ENCODE measurements around the gene FAM236D.
"Not testable (repeated sequence)": the region's sequence is repeated elsewhere in the genome, so short reads cannot be mapped to it uniquely, and the experiment has no call there.

FAM236D gene

GRCh38 chrX:72808110-72808509 lies at the start of gene FAM236D:
TSS of gene FAM236D (minus strand) at chrX:72808210. CDS start at chrX:72808110, 100 bp downstream.
- DNase-seq: not testable (repeated sequence)

- DNase-seq: not testable (repeated sequence)
Measured at GRCh38 chrX:72837532-72837931, 29.5 kb upstream of the FAM236D start.

GRCh38 chrX:72830701-72831100 lies 22.7 kb upstream of the FAM236D start:
- not testable (repeated sequence) for DNase-seq

GRCh38 chrX:72790390-72790789 lies 17.6 kb downstream of the FAM236D start:
- DNase-seq: not testable (repeated sequence)

- not testable (repeated sequence) for DNase-seq
Measured at GRCh38 chrX:72788142-72788541, 19.9 kb downstream of the FAM236D start.

GRCh38 chrX:72783964-72784363 lies 24.0 kb downstream of the FAM236D start:
- DNase-seq: not testable (repeated sequence)

- DNase-seq: not testable (repeated sequence)
Measured at GRCh38 chrX:72783365-72783936, 24.6 kb downstream of the FAM236D start.

- not testable (repeated sequence) for DNase-seq
Measured at GRCh38 chrX:72782560-72782959, 25.4 kb downstream of the FAM236D start, which contains the start of gene FAM236B. TSS of gene FAM236B (minus strand) at chrX:72782660. CDS start at chrX:72782560, 100 bp downstream.

- not testable (repeated sequence) for DNase-seq
Measured at GRCh38 chrX:72778146-72778545, 29.9 kb downstream of the FAM236D start.

GRCh38 chrX:72777467-72777790 lies 30.6 kb downstream of the FAM236D start:
- DNase-seq: not testable (repeated sequence)

GRCh38 chrX:72776653-72777466 lies 31.1 kb downstream of the FAM236D start, which contains the start of gene DMRTC1B:
TSS of gene DMRTC1B (plus strand) at chrX:72776890. CDS start at chrX:72845136, 68,246 bp downstream.
- DNase-seq: not testable (repeated sequence)

- not testable (repeated sequence) for DNase-seq
Measured at GRCh38 chrX:72760454-72760853, 47.6 kb downstream of the FAM236D start.

All from fibroblast of skin of right quadriceps (primary cell).